Inflammatory macrophage (primary cell): ENCODE measurements around the gene UPK2.
A peak's percentile ranks its signal among the peaks of the same experiment; 100 is the strongest.

ENCODE experiments used
- DNase-seq, 2 donors: peaks; one replicate each; pipeline ENCODE4 v3.0.0-alpha.2; 2020 to 2022
- total RNA-seq, 18 experiments: gene quantifications; one replicate each; lab custom pipeline; 2026; ENCODE audit warnings: mixed read lengths in 6 of 18, inconsistent platforms in 2 of 18; lab: John Stamatoyannopoulos, UW

Gene UPK2
- 0 to 0.17 (median 0) reads per million in 18 experiments for total RNA-seq

- peak; percentile 84 to 85 for DNase-seq
Observed at GRCh38 chr11:118956094-118956846, at the start of gene UPK2. Gene UPK2, plus strand, starts transcription at chr11:118956298. Its CDS starts 53 bp downstream, at chr11:118956351.

- DNase-seq: peak; percentile 83 to 85
Observed at GRCh38 chr11:118907051-118908042, 48.8 kb upstream of the UPK2 start.

GRCh38 chr11:118908264-118908663, 47.8 kb upstream of the UPK2 start:
- no peak for DNase-seq

GRCh38 chr11:118908901-118909618, 47.0 kb upstream of the UPK2 start:
- no peak for DNase-seq

GRCh38 chr11:118909619-118910308, 46.3 kb upstream of the UPK2 start:
- DNase-seq: no peak

- DNase-seq: peak in 1 of 2 donors; percentile 25
Observed at GRCh38 chr11:118910309-118911112, 45.6 kb upstream of the UPK2 start.

- peak in 1 of 2 donors; percentile 12 for DNase-seq
Observed at GRCh38 chr11:118911113-118911879, 44.8 kb upstream of the UPK2 start.

GRCh38 chr11:118911880-118912741, 44.0 kb upstream of the UPK2 start:
- DNase-seq: peak in 1 of 2 donors; percentile 47

- DNase-seq: peak in 1 of 2 donors; percentile 18
Observed at GRCh38 chr11:118912742-118913410, 43.2 kb upstream of the UPK2 start.

GRCh38 chr11:118913411-118914125, 42.5 kb upstream of the UPK2 start:
- no peak for DNase-seq

- DNase-seq: no peak
Observed at GRCh38 chr11:118914178-118914918, 41.8 kb upstream of the UPK2 start.

GRCh38 chr11:118914987-118915386, 41.1 kb upstream of the UPK2 start:
- peak; percentile 32 to 58 for DNase-seq

GRCh38 chr11:118915396-118915795, 40.7 kb upstream of the UPK2 start:
- no peak for DNase-seq

GRCh38 chr11:118915941-118916841, 39.9 kb upstream of the UPK2 start:
- DNase-seq: no peak

GRCh38 chr11:118916842-118917388, 39.2 kb upstream of the UPK2 start:
- DNase-seq: no peak
